SK-N-MC (cell line): ENCODE data around the gene JAK2.
"Not testable (repeated sequence)": the region's sequence is repeated elsewhere in the genome, so short reads cannot be mapped to it uniquely, and the experiment has no call there.

Source experiments
- EZH2 ChIP-seq: fragments of 200-600 bp; sonication (generic); IDR thresholded peaks from one replicate; pipeline ENCODE4 v1.6.1; 2017; ENCODE audit warnings: antibody characterized with exemption
- POLR2AphosphoS5 ChIP-seq: IDR thresholded peaks from 2 replicates; pipeline ENCODE4 v1.6.1; 2012; ENCODE audit warnings: mild to moderate bottlenecking, low read depth, low read length, borderline replicate concordance

- not testable (repeated sequence) for TF ChIP-seq EZH2, POLR2AphosphoS5
Observed at GRCh38 chr9:5106517-5106916, 121.4 kb downstream of the JAK2 start.
